DMS114 treated with DMSO at 0.1 percent for 48 hours (cell line): ENCODE data around the gene MLX.
"Not testable (repeated sequence)": the region's sequence is repeated elsewhere in the genome, so short reads cannot be mapped to it uniquely, and the experiment has no call there.

Experiments used
- DNase-seq: peaks from one replicate; lab custom pipeline; 2025; ENCODE audit not compliant: unreplicated experiment; lab: John Stamatoyannopoulos, UW

Gene MLX

GRCh38 chr17:42536372-42537155 lies 30.3 kb upstream of the MLX start:
- no peak for DNase-seq

GRCh38 chr17:42537156-42537805 lies 29.6 kb upstream of the MLX start:
- no peak for DNase-seq

- no peak for DNase-seq
These were observed 29.0 kb upstream of the MLX start for GRCh38 chr17:42537826-42538451.

- DNase-seq, result no peak
These were observed 28.4 kb upstream of the MLX start for GRCh38 chr17:42538482-42538881.

GRCh38 chr17:42540558-42540957 lies 26.3 kb upstream of the MLX start:
- not testable (repeated sequence) for DNase-seq

GRCh38 chr17:42541041-42541833 lies 25.7 kb upstream of the MLX start:
- DNase-seq, result no peak

- no peak for DNase-seq
These were observed 23.5 kb upstream of the MLX start for GRCh38 chr17:42543190-42544079.

- no peak for DNase-seq
These were observed 22.0 kb upstream of the MLX start for GRCh38 chr17:42544874-42545283.

GRCh38 chr17:42545755-42546505 lies 21.0 kb upstream of the MLX start:
- DNase-seq, result not testable (repeated sequence)

- DNase-seq, result no peak
These were observed 19.9 kb upstream of the MLX start for GRCh38 chr17:42547001-42547461.

GRCh38 chr17:42547698-42548069 lies 19.2 kb upstream of the MLX start:
- DNase-seq, result no peak

- no peak for DNase-seq
These were observed 18.6 kb upstream of the MLX start for GRCh38 chr17:42548070-42548837.

- DNase-seq, result no peak
These were observed 17.7 kb upstream of the MLX start for GRCh38 chr17:42548993-42549755.

- DNase-seq, result not testable (repeated sequence)
These were observed 14.2 kb upstream of the MLX start, which contains the start of gene HSD17B1 for GRCh38 chr17:42552736-42553135. TSS of gene HSD17B1 (plus strand) at chr17:42552923. CDS start at chr17:42552934, 11 bp downstream.

- no peak for DNase-seq
These were observed 13.6 kb upstream of the MLX start for GRCh38 chr17:42553161-42553818.

GRCh38 chr17:42553866-42554249 lies 13.0 kb upstream of the MLX start:
- DNase-seq, result no peak
